Measurements from ENCODE around the gene CRB2.

CRB2 gene

DNA sequence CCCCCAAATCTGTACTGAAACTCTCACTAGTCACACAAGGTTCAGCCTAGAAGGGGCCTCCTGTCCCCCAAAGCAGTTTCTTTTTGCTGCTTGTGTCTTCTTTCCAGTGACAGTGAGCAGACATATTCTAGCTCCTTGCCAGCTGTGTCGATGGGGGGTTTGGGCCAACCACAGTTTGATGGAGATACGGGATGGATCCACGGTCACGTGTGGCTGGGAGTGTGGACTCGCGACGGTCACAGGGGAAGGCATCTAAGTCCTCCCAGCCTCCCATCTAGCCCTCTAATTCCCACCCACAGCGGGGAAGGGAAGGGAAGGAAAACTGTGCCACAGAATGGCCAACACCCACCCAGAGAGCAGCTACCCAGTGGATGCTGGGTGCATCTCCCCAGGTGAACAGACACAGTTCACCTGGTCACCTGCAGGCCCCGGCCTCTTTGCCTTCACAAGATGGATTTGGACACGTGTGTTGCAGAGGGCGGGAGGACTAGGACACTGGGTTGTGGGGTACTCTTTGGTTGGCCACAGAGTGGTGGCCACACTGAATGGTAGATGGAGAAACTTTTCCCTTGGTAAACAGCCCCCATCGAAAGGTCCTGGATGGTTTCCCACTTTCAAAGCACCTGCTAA, 54.4 kb downstream of the CRB2 start:
- no peak overlapping the region for H3K27ac ChIP-seq
- TF ChIP-seq, protein P1, sequence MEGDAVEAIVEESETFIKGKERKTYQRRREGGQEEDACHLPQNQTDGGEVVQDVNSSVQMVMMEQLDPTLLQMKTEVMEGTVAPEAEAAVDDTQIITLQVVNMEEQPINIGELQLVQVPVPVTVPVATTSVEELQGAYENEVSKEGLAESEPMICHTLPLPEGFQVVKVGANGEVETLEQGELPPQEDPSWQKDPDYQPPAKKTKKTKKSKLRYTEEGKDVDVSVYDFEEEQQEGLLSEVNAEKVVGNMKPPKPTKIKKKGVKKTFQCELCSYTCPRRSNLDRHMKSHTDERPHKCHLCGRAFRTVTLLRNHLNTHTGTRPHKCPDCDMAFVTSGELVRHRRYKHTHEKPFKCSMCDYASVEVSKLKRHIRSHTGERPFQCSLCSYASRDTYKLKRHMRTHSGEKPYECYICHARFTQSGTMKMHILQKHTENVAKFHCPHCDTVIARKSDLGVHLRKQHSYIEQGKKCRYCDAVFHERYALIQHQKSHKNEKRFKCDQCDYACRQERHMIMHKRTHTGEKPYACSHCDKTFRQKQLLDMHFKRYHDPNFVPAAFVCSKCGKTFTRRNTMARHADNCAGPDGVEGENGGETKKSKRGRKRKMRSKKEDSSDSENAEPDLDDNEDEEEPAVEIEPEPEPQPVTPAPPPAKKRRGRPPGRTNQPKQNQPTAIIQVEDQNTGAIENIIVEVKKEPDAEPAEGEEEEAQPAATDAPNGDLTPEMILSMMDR (IDR thresholded peaks at IDR 0.05) = no peak
- no peak for TF ChIP-seq ZFX (IDR thresholded peaks at IDR 0.05; ENCODE audit: borderline replicate concordance)

- no peak for TF ChIP-seq ZFX (IDR thresholded peaks at IDR 0.05; ENCODE audit: borderline replicate concordance)
- TF ChIP-seq, protein P1 (IDR thresholded peaks at IDR 0.05) = no peak
- no peak overlapping the region for H3K27ac ChIP-seq
Measured at GRCh38 chr9:123411191-123411590, 55.2 kb downstream of the CRB2 start.

DNA sequence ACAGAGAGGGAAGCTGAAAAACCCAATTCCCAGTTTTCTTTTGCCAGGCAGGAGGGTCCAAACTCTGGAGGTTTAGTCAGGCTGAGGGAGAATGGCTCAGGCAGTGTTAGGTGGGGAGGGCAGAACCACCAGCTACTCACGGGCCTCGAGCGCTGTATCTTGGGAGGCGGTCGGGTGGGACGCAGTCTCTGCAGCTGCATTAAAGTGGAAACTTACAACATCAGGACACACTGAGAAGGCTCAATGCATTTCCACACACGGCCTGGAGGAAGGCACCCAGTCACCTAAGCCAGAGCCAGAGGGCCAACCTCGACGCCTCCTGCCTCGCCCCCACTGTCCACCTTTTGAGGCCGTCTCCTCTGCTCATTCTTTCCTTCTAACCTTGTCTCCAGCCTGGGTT, 55.6 kb downstream of the CRB2 start:
- TF ChIP-seq, protein P1 (IDR thresholded peaks at IDR 0.05) = no peak
- TF ChIP-seq ZFX (IDR thresholded peaks at IDR 0.05; ENCODE audit: borderline replicate concordance) = no peak
- H3K27ac ChIP-seq = no peak overlapping the region

DNA sequence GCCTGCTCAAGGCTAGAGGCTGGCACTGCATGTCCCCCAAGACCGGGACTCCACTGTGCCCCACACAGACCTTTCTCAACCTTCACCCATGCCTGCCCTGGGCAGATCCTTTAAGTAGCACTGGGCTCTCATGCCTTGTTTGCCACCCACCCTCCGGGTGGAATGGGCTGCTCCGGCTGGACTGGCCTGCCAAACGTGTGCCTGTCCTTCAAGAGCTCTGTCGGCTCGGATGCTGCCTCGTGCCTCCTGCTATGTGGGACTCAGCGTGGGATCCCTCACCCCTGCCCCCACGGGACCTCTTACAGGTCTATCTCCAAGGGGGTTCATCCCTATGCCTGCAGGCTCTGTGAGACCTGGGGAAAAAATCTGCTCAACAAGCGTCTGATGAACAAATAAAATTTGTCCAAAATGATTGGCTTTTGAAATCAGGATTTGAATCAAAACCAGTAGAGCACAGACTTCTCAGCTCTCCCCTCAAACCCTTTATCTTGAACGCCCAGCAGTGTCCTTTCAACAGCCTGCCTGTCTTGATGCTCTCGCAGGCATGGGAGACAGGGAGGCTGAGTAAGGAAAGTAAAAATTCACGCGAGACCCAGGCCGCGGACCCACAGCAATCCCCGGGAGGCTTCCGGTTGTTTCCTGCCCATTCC, 56.3 kb downstream of the CRB2 start:
- no peak overlapping the region for H3K27ac ChIP-seq
- TF ChIP-seq, protein P1 (IDR thresholded peaks at IDR 0.05) = no peak
- TF ChIP-seq ZFX (IDR thresholded peaks at IDR 0.05; ENCODE audit: borderline replicate concordance) = no peak

DNA sequence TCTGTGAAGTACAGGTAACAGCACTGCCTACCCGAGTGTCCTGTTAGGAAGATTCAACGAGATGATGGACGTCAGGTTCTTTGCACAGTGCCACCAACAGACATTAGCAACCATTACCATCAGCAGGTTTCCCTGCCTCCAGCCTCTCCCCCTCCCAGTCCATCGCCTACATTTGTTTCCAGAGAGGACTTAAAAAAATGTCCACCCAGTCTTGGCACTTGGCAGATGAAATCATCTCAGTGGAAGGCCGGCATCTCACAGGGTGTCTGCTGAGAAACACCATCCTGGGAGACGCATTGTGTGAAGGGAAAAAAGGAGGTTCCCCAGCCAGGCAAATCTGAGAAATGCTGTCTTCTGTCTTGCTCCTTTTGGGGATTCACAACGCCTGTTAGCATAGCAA, 58.2 kb downstream of the CRB2 start:
- TF ChIP-seq ZFX (IDR thresholded peaks at IDR 0.05; ENCODE audit: borderline replicate concordance) = no peak
- TF ChIP-seq, protein P1 (IDR thresholded peaks at IDR 0.05) = no peak
- H3K27ac ChIP-seq = no peak overlapping the region

DNA sequence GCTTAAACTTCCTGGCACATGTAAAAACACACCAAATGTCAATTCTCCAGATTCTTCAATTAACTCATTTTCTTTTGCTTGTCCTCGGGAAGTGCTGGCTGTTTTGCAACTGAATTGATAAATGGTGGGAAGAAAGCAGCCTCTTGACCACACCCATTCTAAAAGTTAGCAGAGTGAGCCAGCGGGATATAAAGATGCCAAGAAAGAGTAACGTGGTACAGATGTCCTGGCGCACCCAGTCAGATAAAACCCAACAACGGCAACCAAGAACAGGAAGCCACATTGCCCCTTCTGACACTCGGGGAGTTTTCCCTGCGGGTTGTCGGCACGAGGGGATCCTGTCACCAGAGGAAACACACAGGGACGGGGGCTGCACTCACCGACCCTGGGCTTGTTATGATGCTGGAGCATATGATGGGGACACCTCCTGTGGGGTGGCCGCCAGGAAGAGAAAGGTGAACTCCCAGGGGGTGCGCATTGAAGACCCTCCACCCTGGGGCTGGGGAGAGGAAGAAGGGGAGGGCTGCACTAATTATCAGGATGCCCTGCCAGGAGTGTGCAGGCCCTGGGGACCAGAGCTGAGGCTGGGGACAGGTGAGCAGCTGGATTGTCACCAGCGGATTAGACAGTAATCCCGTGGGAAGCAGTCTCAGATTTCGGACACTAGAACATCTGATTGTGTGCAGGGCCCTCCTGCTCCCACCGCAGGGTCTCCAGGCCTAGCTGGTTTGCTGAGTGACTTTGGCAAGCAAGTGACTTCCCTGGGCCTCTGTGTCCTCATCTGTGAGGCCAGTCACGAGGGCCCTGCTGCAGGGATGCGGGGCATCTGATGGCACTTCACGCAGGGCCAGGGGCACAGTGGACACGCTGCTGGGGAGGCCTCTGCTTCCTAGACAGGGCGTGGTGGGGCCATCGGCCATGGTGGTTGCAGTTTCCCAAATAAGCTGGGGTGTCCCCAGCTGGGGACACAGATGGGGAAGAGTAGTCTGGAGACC, 59.2 kb downstream of the CRB2 start:
- TF ChIP-seq, protein P1 (IDR thresholded peaks at IDR 0.05) = no peak
- TF ChIP-seq ZFX (IDR thresholded peaks at IDR 0.05; ENCODE audit: borderline replicate concordance) = no peak
- no peak overlapping the region for H3K27ac ChIP-seq
